ENCODE results near the gene PTPRO. TPM values are rescaled to one million over a fixed set of nuclear protein-coding genes. Genes with fewer than 3 reads are reported as not detected.

Gene PTPRO
- polyA plus RNA-seq, 1 of the 3 experiments (the other 2 are of a cell fraction), result 1.4 TPM

- DNase-seq, result peak; percentile 63
- H2AFZ ChIP-seq (ENCODE audit: low read depth), result peak overlapping the region; percentile 12; the same call in 1 of the 2 replicates
- WGBS (ENCODE audit: low lambda C conversion rate), result 6% methylated on average over 10 of the region's 10 CpGs
- no peaks in the 10 kb centered on the region for H3K9me2 ChIP-seq
- no peak overlapping the region; a peak in 1 of 4 replicates for H3K4me3 ChIP-seq (ENCODE audit: low read depth in 2 of 2, low read length in 1 of 2)
- H3K79me2 ChIP-seq (ENCODE audit: insufficient read depth), result no peaks in the 10 kb centered on the region
- H3K9ac ChIP-seq, result peak overlapping the region; percentile 18; the same call in 1 of the 2 replicates
- no peaks in the 10 kb centered on the region for H3K9me3 ChIP-seq
- H3F3A ChIP-seq (replicated peaks; ENCODE audit: insufficient read depth), result peaks cover 20% of the 10 kb centered on the region
- peak overlapping the region; percentile 96 to 97 for H3K27ac ChIP-seq (ENCODE audit: low read depth in 2 of 2, low read length in 1 of 2)
- no peaks in the 10 kb centered on the region for H3K27me3 ChIP-seq (ENCODE audit: insufficient read depth)
- ChIA-PET POLR2A (interaction anchor here (0.6 kb wide), 1 partner anchor 10 kb away, joined by 3 read pairs; no protein-coding TSS in a partner anchor), CTCF (interaction anchor here (0.6 to 4.1 kb wide), 12 partner anchors 10 to 586 kb away, joined by 3 to 32 read pairs (median 3); no protein-coding TSS in a partner anchor)
- H4K20me1 ChIP-seq (ENCODE audit: insufficient read depth), result no peaks in the 10 kb centered on the region; the same call in 1 of the 2 replicates
- no peaks in the 10 kb centered on the region for H3K36me3 ChIP-seq (replicated peaks in 1 of 2; ENCODE audit: control insufficient read depth in 1 of 2, insufficient read depth in 2 of 2, low read length in 1 of 2)
- H3K4me2 ChIP-seq, result peak overlapping the region; percentile 73
- H3K4me1 ChIP-seq (ENCODE audit: control insufficient read depth in 1 of 2, insufficient read depth in 2 of 2, low read depth in 1 of 2, low read length in 1 of 2), result peaks cover 23 to 24% of the 10 kb centered on the region in 2 experiments
- peak; percentile 59; the same call in 1 of the 2 replicates for TF ChIP-seq SIN3A (IDR thresholded peaks at IDR 0.05; ENCODE audit: borderline replicate concordance, low read depth, low read length)
- peak; percentile 98 for TF ChIP-seq RCOR1 (IDR thresholded peaks at IDR 0.05; ENCODE audit: low read length)
- TF ChIP-seq MEF2A (IDR thresholded peaks at IDR 0.05; ENCODE audit: borderline replicate concordance, low read depth), result peak; percentile 81; the same call in 1 of the 2 replicates
- no peak for TF ChIP-seq USF2 (IDR thresholded peaks at IDR 0.05; ENCODE audit: borderline replicate concordance, low read depth, low read length)
- peak; percentile 18; the same call in 1 of the 2 replicates for TF ChIP-seq RAD21 (IDR thresholded peaks at IDR 0.05; ENCODE audit: low read length)
- TF ChIP-seq EP300 (IDR thresholded peaks at IDR 0.05; ENCODE audit: borderline replicate concordance in 1 of 2, low read depth in 1 of 2, low read length in 1 of 2), result peak; percentile 96
- TF ChIP-seq FOXJ3 (CRISPR knock-in tag; IDR thresholded peaks at IDR 0.05), result peak; percentile 60
- peak; percentile 73 for TF ChIP-seq MAX (IDR thresholded peaks at IDR 0.05; ENCODE audit: low read depth)
- peak; percentile 74 for TF ChIP-seq GATA2 (CRISPR knock-in tag; IDR thresholded peaks at IDR 0.05)
- TF ChIP-seq NFIC (IDR thresholded peaks at IDR 0.05; ENCODE audit: borderline replicate concordance), result peak; percentile 96
- no peak for TF ChIP-seq EZH2phosphoT487 (IDR thresholded peaks at IDR 0.05; ENCODE audit: borderline replicate concordance, low read depth)
- TF ChIP-seq MXI1 (IDR thresholded peaks at IDR 0.05; ENCODE audit: low read depth, low read length), result no peak
- peak; percentile 65 for TF ChIP-seq FOSL2 (IDR thresholded peaks at IDR 0.05; ENCODE audit: borderline replicate concordance, low read depth)
- no peak for TF ChIP-seq TAF1 (IDR thresholded peaks at IDR 0.05; ENCODE audit: borderline replicate concordance, low read depth, low read length)
- TF ChIP-seq POLR2AphosphoS5 (IDR thresholded peaks at IDR 0.05; ENCODE audit: low read depth, low read length), result peak; percentile 79
- no peak for TF ChIP-seq IRF3 (IDR thresholded peaks at IDR 0.05; ENCODE audit: low read depth, low read length)
- peak; percentile 51 for TF ChIP-seq NRF1 (IDR thresholded peaks at IDR 0.05; ENCODE audit: low read depth, low read length)
- peak; percentile 75 for TF ChIP-seq REST (IDR thresholded peaks at IDR 0.05; ENCODE audit: low read depth, low read length)
- TF ChIP-seq CHD2 (IDR thresholded peaks at IDR 0.05; ENCODE audit: low read length, partially characterized antibody), result peak; percentile 82
- TF ChIP-seq TCF12 (IDR thresholded peaks at IDR 0.05), result peak; percentile 86
- peak; percentile 66 for TF ChIP-seq JUND (IDR thresholded peaks at IDR 0.05)
- TF ChIP-seq RXRA (IDR thresholded peaks at IDR 0.05; ENCODE audit: borderline replicate concordance, low read depth), result no peak; the same call in 1 of the 2 replicates
- TF ChIP-seq FOXM1 (IDR thresholded peaks at IDR 0.05; ENCODE audit: low read depth), result peak; percentile 96
- peak; percentile 73 for TF ChIP-seq ELF1 (IDR thresholded peaks at IDR 0.05)
- TF ChIP-seq RFX5 (IDR thresholded peaks at IDR 0.05; ENCODE audit: low read length), result 0 out of 2 replicates have a peak, but pooled peaks have one; percentile 3
- TF ChIP-seq YY1 (IDR thresholded peaks at IDR 0.05; ENCODE audit: low read depth), result peak; percentile 75; the same call in 1 of the 2 replicates
- peak; percentile 94 for TF ChIP-seq PBX3 (IDR thresholded peaks at IDR 0.05)
Observed at GRCh38 chr12:15278816-15279658, 43.3 kb upstream of the PTPRO start.

Measured in SK-N-SH (cell line).